Lower lobe of right lung (tissue), 2 donors: Measurements from ENCODE around the gene ANKRD13A. TPM values are rescaled to one million over a fixed set of nuclear protein-coding genes. Genes with fewer than 3 reads are reported as not detected.
"Not testable (repeated sequence)": the region's sequence is repeated elsewhere in the genome, so short reads cannot be mapped to it uniquely, and the experiment has no call there.

Source experiments
- ATAC-seq, 2 donors: fragments of 200-7000 bp; cut with Tn5 transposase; one replicate each; pipeline ENCODE4 v1.9.1; 2020 to 2022; ENCODE audit warnings: mild to moderate bottlenecking in 2 of 2, moderate library complexity in 2 of 2
- DNase-seq: peaks from one replicate; pipeline ENCODE4 v3.0.0-alpha.2; 2020
- H3K27ac ChIP-seq: fragments of 200-600 bp; one replicate; pipeline ENCODE4 v1.8.0; 2022
- H3K27me3 ChIP-seq: fragments of 200-600 bp; one replicate; pipeline ENCODE4 v1.8.0; 2022; ENCODE audit warnings: low read depth
- H3K36me3 ChIP-seq: fragments of 200-600 bp; one replicate; pipeline ENCODE4 v1.8.0; 2022; ENCODE audit warnings: mild to moderate bottlenecking
- H3K4me1 ChIP-seq: fragments of 200-600 bp; one replicate; pipeline ENCODE4 v1.8.0; 2022
- H3K4me3 ChIP-seq: fragments of 200-600 bp; one replicate; pipeline ENCODE4 v1.8.0; 2022; ENCODE audit warnings: mild to moderate bottlenecking
- H3K9me3 ChIP-seq: fragments of 200-600 bp; one replicate; pipeline ENCODE4 v1.8.0; 2022
- CTCF ChIP-seq: fragments of 200-600 bp; IDR thresholded peaks from one replicate; pipeline ENCODE4 v1.8.0; 2022; ENCODE audit warnings: antibody characterized with exemption, mild to moderate bottlenecking
- intact Hi-C: fragments of 100-400 bp; cut with DNase I; formaldehyde crosslinking; loops from one replicate; pipeline ENCODE4 v1.11.0; 2022
- total RNA-seq: library from RNA; stranded (reverse); fragmentation: NEBNext Ultra II Directional; extraction: Animal tissue kit (Norgen Biotek cat#: 25700); gene quantifications from one replicate; pipeline ENCODE4 v1.2.1, GENCODE V29; 2021
- donor health status: DM: no; HTN: yes; CAD: no; lungs with severe emphysema.

ANKRD13A gene
- total RNA-seq, 1 donor from 2014 or later = 62.5 TPM

- no peak for TF ChIP-seq CTCF
- intact Hi-C loops = no loop called here
- ATAC-seq = no peak
- Histone ChIP-seq H3K27ac (no peak overlapping the region), H3K27me3 (no peaks in the 10 kb centered on the region), H3K4me3 (no peak overlapping the region), H3K4me1 (peaks cover 26% of the 10 kb centered on the region), H3K36me3 (peaks cover under 1% of the 10 kb centered on the region), H3K9me3 (no peaks in the 10 kb centered on the region)
- no peak for DNase-seq
Measured at GRCh38 chr12:110050927-110051326, 51.7 kb downstream of the ANKRD13A start.

GRCh38 chr12:110055375-110056352 lies 56.4 kb downstream of the ANKRD13A start:
- H3K36me3 ChIP-seq, H3K27me3 ChIP-seq, ATAC-seq, H3K27ac ChIP-seq, H3K9me3 ChIP-seq, DNase-seq, intact Hi-C loops, H3K4me3 ChIP-seq, H3K4me1 ChIP-seq: not testable (repeated sequence)

GRCh38 chr12:110056643-110057042 lies 57.4 kb downstream of the ANKRD13A start:
- H3K36me3 ChIP-seq, H3K9me3 ChIP-seq, H3K27me3 ChIP-seq, DNase-seq, intact Hi-C loops, H3K27ac ChIP-seq, H3K4me3 ChIP-seq, ATAC-seq, H3K4me1 ChIP-seq: not testable (repeated sequence)

- Histone ChIP-seq H3K27ac (no peak overlapping the region), H3K27me3 (no peaks in the 10 kb centered on the region), H3K9me3 (no peaks in the 10 kb centered on the region), H3K4me3 (no peak overlapping the region), H3K4me1 (no peaks in the 10 kb centered on the region), H3K36me3 (no peaks in the 10 kb centered on the region)
- ATAC-seq (no peak), DNase-seq (no peak)
- intact Hi-C loops = no loop called here
- TF ChIP-seq CTCF = no peak
Measured at GRCh38 chr12:110058875-110059615, 59.8 kb downstream of the ANKRD13A start.

- ATAC-seq (no peak), DNase-seq (no peak)
- Histone ChIP-seq H3K4me1 (no peaks in the 10 kb centered on the region), H3K4me3 (no peak overlapping the region), H3K9me3 (no peaks in the 10 kb centered on the region), H3K27me3 (no peaks in the 10 kb centered on the region), H3K36me3 (no peaks in the 10 kb centered on the region), H3K27ac (no peak overlapping the region)
- TF ChIP-seq CTCF = no peak
- intact Hi-C loops = no loop called here
Measured at GRCh38 chr12:110059651-110060000, 60.4 kb downstream of the ANKRD13A start.

GRCh38 chr12:110062241-110062640 lies 63.0 kb downstream of the ANKRD13A start:
- Histone ChIP-seq H3K4me1 (no peaks in the 10 kb centered on the region), H3K27me3 (no peaks in the 10 kb centered on the region), H3K9me3 (no peaks in the 10 kb centered on the region), H3K4me3 (no peak overlapping the region), H3K36me3 (no peaks in the 10 kb centered on the region), H3K27ac (no peak overlapping the region)
- no peak for TF ChIP-seq CTCF
- intact Hi-C loops = no loop called here
- DNase-seq = no peak
- no peak for ATAC-seq
